Gastrocnemius medialis (tissue), 4 donors: ENCODE data around the gene EIF1AD. TPM values are rescaled to one million over a fixed set of nuclear protein-coding genes. Genes with fewer than 3 reads are reported as not detected.

Source experiments
- ATAC-seq, 2 donors: fragments of 150-250 bp; one replicate each; pipeline ENCODE4 v1.9.1; 2016
- DNase-seq, 2 donors: peaks; one replicate each; pipeline ENCODE4 v3.0.0-alpha.2; 2019
- H3K27ac ChIP-seq, 4 donors: fragments of 200-600 bp; sonication (generic); 1 replicate in 1 of 4; 2 replicates in 3 of 4; pipeline ENCODE4 v1.5.1; 2016 to 2018; ENCODE audit warnings: mild to moderate bottlenecking in 2 of 4, moderate library complexity in 1 of 4
- H3K27me3 ChIP-seq, 3 donors: fragments of 200-600 bp; sonication (generic) in 2 of 3; 1 replicate in 1 of 3; 2 replicates in 2 of 3; pipeline versions ENCODE4 v1.5.1 to v1.6.0; 2016 to 2019; ENCODE audit warnings: mild to moderate bottlenecking in 1 of 3, moderate library complexity in 1 of 3
- H3K36me3 ChIP-seq, 2 donors: fragments of 200-600 bp; sonication (generic) in 1 of 2; one replicate each; pipeline ENCODE4 v1.5.1; 2017 to 2018
- H3K4me1 ChIP-seq, 2 donors: fragments of 200-600 bp; sonication (generic) in 1 of 2; one replicate each; pipeline ENCODE4 v1.5.1; 2016 to 2017; ENCODE audit warnings: mild to moderate bottlenecking in 2 of 2
- H3K4me3 ChIP-seq, 4 donors: fragments of 200-600 bp; sonication (generic) in 3 of 4; 1 replicate in 1 of 4; 2 replicates in 3 of 4; pipeline ENCODE4 v1.5.1; 2016 to 2019; ENCODE audit warnings: mild to moderate bottlenecking in 2 of 4
- H3K9me3 ChIP-seq, 3 donors: fragments of 200-600 bp; sonication (generic) in 2 of 3; 1 replicate in 1 of 3; 2 replicates in 2 of 3; pipeline ENCODE4 v1.5.1; 2016 to 2019
- CTCF ChIP-seq, 5 experiments: fragments of 450-650 bp in 3 of 5; fragments of 200-600 bp in 2 of 5; sonication (generic) in 2 of 5; IDR thresholded peaks in 4 of 5; conservative IDR thresholded peaks in 1 of 5; 1 replicate in 4 of 5; 2 replicates in 1 of 5; pipeline ENCODE4 v1.5.1; 2016 to 2019; ENCODE audit warnings: antibody characterized with exemption in 5 of 5, mild to moderate bottlenecking in 3 of 5, moderate library complexity in 3 of 5
- POLR2A ChIP-seq, 2 donors: fragments of 450-650 bp; IDR thresholded peaks; one replicate each; pipeline ENCODE4 v1.6.1; 2017; ENCODE audit warnings: antibody characterized with exemption in 2 of 2, mild to moderate bottlenecking in 2 of 2, moderate library complexity in 2 of 2
- in situ Hi-C, 4 donors: fragments of 200-750 bp; cut with MboI; loops; one replicate each; pipeline versions ENCODE4 v1.15.0 to v1.8.0; 2017; ENCODE audit warnings: low sequenced_read_pairs in 4 of 4
- intact Hi-C: fragments of 100-400 bp; cut with DNase I; formaldehyde crosslinking; loops from one replicate; pipeline ENCODE4 v1.15.1; 2023; ENCODE audit warnings: low total_unique reads
- total RNA-seq, 4 donors: library from RNA; depleted of rRNA; stranded (reverse); fragments of >200 nt; gene quantifications; one replicate each; pipeline versions ENCODE4 v1.1.0 to v1.2.3, GENCODE V29; 2016

Gene EIF1AD
- total RNA-seq, 4 donors from 2014 or later: 29.3 to 39.8 (median 35.4) TPM

DNA sequence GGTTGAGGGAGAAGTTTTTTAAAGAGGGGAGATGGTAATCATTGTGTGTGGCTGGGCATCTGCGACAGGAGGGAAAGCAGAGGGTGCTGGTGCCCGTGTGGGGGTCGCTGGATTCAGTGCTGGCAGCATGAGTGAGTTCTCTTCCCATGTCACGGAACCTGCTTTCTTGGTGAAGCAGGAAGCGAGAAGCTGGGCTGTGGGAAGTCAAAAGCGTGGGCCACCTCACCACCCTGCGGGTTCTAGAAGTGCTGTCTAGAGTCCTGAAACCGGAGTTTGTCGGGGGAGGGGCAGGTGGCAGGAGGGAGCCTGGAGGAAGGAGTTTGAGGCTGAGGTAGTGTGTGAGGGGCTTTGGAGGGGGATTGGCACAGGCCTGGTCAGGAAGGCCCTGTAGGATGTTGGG is 26.2 kb downstream of the EIF1AD start:
- intact Hi-C loops (no loop called here), in situ Hi-C loops (loop anchor here in 2 of 4 donors (25.0 kb wide), 1 partner anchor 263 kb away; the partner anchor contains the start of genes KAT5 (in 2 of the 2) and RNASEH2C (in 2 of the 2))
- no peak for DNase-seq
- Histone ChIP-seq H3K27ac (no peak overlapping the region), H3K27me3 (no peaks in the 10 kb centered on the region), H3K4me3 (no peak overlapping the region), H3K36me3 (peaks cover 0 to 57% of the 10 kb centered on the region in 2 donors), H3K9me3 (no peaks in the 10 kb centered on the region), H3K4me1 (no peaks in the 10 kb centered on the region)
- ATAC-seq: no peak
- TF ChIP-seq CTCF (IDR thresholded peaks at IDR 0.05 in 4 of 5, conservative IDR thresholded peaks at IDR 0.05 in 1 of 5) (no peak), POLR2A (IDR thresholded peaks at IDR 0.05) (no peak)

GRCh38 chr11:65973439-65974110 is 28.4 kb downstream of the EIF1AD start:
- no peak overlapping the region for H3K4me3 ChIP-seq
- no peak for DNase-seq
- no peaks in the 10 kb centered on the region for H3K9me3 ChIP-seq
- in situ Hi-C loops (no loop called here), intact Hi-C loops (no loop called here)
- TF ChIP-seq POLR2A (IDR thresholded peaks at IDR 0.05): no peak
- no peak for TF ChIP-seq CTCF (IDR thresholded peaks at IDR 0.05 in 4 of 5, conservative IDR thresholded peaks at IDR 0.05 in 1 of 5)
- no peak overlapping the region for H3K27ac ChIP-seq
- ATAC-seq: no peak
- H3K4me1 ChIP-seq: peaks cover 15 to 17% of the 10 kb centered on the region in 2 donors
- no peaks in the 10 kb centered on the region for H3K27me3 ChIP-seq
- H3K36me3 ChIP-seq: peaks cover 0 to 50% of the 10 kb centered on the region in 2 donors

- H3K9me3 ChIP-seq: no peaks in the 10 kb centered on the region
- DNase-seq (no peak), ATAC-seq (no peak)
- intact Hi-C loops (no loop called here), in situ Hi-C loops (no loop called here)
- H3K27ac ChIP-seq: no peak overlapping the region
- H3K4me3 ChIP-seq: no peak overlapping the region
- TF ChIP-seq POLR2A (IDR thresholded peaks at IDR 0.05) (no peak), CTCF (IDR thresholded peaks at IDR 0.05 in 4 of 5, conservative IDR thresholded peaks at IDR 0.05 in 1 of 5) (no peak)
- no peaks in the 10 kb centered on the region for H3K27me3 ChIP-seq
- peaks cover 0 to 48% of the 10 kb centered on the region in 2 donors for H3K36me3 ChIP-seq
- peaks cover 21 to 24% of the 10 kb centered on the region in 2 donors for H3K4me1 ChIP-seq
Measured at GRCh38 chr11:65972116-65972515, 29.8 kb downstream of the EIF1AD start.

DNA sequence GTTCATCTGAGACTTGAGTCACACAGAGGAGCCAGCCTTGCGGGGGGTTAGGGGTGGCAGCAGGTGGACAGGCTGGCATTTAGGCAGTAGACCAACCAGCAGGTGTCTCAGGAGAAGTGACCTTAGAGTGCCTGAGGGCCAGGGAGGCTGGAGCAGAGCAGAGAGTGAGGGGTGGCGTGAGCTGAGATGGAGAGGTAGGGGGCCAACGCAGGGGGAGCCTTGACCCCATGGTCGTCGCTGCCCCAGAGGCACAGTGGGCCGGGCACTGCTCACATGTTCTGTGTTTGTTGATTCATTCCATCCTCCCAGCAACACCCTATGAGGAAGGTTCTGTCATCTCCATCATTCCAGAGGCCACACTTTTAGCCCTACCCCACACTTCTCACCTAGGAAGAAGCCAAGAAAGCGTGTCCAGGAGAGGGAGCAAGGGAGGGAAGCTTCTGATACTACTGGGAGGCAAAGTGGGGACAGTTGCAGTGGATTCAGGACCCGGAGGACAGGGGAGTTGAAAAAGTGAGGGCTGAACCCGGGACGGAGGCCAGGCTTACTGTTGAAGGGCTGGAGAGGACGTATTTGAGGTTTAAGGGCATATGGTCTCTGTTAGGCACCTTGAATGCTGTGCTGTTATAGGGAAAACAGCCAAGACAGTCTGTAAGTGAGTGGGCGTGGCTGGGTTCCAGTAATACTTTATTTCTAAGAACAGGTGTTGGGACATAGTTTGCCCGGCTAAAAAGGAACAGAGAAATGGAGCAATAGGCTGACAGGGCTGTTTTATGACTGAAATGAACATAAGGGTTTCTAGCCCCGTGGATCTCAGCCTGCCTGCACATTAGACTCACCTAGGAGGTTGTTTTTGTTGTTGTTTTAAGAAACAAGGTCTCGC is 33.1 kb downstream of the EIF1AD start:
- H3K27ac ChIP-seq: peak overlapping the region; percentile 78 to 86 (median 82)
- in situ Hi-C loops (loop anchor here in 1 of 4 donors (10.0 kb wide), 1 partner anchor 84 kb away; the partner anchor contains the start of gene FIBP), intact Hi-C loops (loop anchor here (1.0 kb wide), 1 partner anchor 20 kb away; no protein-coding TSS in a partner anchor)
- peak; percentile 98 for ATAC-seq
- no peaks in the 10 kb centered on the region for H3K9me3 ChIP-seq
- TF ChIP-seq POLR2A (IDR thresholded peaks at IDR 0.05) (no peak), CTCF (IDR thresholded peaks at IDR 0.05 in 4 of 5, conservative IDR thresholded peaks at IDR 0.05 in 1 of 5) (peak in 4 of 5 experiments; percentile 30 to 48 (median 32))
- peaks cover 0 to 64% of the 10 kb centered on the region in 2 donors for H3K36me3 ChIP-seq
- no peaks in the 10 kb centered on the region for H3K27me3 ChIP-seq
- H3K4me1 ChIP-seq: peaks cover 25 to 26% of the 10 kb centered on the region in 2 donors
- no peak overlapping the region for H3K4me3 ChIP-seq
- DNase-seq: peak; percentile 57 to 76
